Measurements from ENCODE around the gene GBX1.

GBX1 gene

DNA sequence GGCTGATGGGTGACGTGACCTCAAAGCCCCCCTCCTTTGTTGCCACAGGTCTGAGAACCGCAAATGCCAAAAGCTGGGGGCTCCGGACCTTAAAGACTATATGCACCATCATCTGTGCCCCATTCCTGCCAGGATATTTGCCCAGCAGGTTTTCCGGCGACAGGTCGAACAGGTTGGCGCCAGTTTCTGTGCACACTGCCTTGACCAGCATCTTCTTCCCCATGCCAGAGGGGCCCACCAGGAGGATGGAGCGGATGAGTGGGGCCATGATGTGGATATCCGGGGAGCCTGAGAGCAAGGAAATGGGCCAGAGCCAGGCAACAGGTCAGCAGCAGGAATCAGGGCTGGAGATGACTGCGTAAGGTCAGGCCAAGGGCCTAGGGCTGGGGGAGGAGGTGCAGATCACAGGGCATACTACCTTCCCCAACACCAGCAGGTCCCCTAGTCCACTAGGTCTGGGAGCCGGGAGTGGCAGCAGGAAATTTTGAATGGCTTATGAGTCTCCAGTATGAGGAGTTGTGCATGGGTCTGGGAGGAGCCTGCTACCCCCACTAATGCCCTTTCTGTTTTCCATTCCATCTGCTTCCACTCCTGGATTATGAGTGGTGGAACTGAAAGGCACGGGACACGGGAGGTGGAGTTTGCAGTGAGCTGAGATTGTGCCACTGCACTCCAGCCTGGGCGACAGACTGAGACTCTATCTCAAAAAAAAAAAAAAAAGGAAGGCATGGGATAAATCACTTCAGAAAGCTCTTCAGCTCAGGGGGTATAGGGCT, 25.9 kb upstream of the GBX1 start:
- no peak for DNase-seq (ENCODE audit: low spot score)

- DNase-seq (ENCODE audit: low spot score), result no peak
Measured at GRCh38 chr7:151192002-151192539, 24.6 kb upstream of the GBX1 start.

DNA sequence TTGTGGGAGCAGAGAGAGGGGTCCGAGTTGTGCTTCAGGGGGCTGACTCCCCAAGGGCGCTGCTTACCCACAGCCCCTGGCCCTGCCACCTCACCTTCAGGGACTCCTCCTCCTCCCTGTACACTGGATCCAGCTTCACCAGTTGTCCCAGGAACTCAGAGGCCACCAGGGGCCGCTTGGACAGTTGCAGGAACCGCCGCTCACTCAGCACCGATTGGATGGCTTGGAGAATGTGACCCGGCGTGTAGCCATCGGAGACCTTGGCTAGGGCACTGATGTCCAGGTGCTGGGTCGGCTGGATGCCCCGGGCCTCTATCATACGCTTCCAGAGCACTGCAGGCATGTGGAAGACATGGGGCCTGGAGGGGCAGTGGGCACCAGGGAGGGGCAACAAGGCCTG, 24.1 kb upstream of the GBX1 start:
- no peak for DNase-seq (ENCODE audit: low spot score)

GRCh38 chr7:151189038-151189437, 21.5 kb upstream of the GBX1 start:
- no peak for DNase-seq (ENCODE audit: low spot score)

GRCh38 chr7:151188252-151188542, 20.7 kb upstream of the GBX1 start:
- DNase-seq (ENCODE audit: low spot score), result no peak

DNA sequence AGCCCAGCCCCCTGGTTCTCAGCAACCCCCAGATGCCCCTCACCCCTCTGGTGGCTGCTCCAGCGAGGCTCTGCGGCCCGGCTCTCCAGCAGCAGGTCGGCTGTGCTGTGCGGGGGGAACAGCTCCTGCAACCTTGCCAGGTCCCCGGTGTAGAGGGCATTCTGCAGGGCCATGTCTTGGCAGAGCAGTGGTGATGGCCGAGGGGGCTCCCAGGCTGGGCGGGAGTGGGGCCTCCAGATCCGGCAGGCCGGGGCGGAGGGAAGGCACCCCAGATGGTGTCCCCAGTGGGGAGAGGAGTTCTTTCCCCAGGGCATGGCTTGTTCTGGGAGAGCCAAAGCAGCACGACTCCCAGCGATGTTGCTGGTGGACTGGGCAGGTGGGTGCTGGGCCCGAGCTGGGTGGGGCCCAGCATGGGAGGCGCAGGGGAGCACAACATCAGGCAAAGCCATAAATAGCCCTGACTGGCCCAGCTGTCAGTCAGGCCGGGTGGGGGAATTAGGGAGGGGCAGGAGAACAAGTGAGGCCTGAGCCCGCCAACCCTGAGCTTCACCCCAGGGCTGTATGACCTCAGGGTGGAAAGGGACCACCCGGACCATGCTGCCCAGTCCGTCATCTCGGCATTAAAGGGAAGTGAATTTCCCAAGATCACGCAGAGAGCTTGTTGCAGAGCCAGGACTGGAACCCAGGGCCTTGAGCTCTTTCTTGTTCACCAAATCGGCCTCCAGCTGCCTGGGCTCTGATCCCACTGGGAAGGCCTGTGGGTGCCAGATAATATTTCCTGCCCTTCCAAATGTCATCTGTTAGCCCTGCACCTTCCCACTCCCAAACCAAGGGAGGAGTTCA, 20.1 kb upstream of the GBX1 start:
- DNase-seq (ENCODE audit: low spot score), result no peak

GRCh38 chr7:151186640-151187408, 19.3 kb upstream of the GBX1 start, which contains the start of gene ASB10:
Gene ASB10, minus strand, starts transcription at chr7:151187250. Its CDS starts 120 bp downstream, at chr7:151187130.
- DNase-seq (ENCODE audit: low spot score), result no peak

GRCh38 chr7:151185762-151186639, 18.5 kb upstream of the GBX1 start:
- DNase-seq (ENCODE audit: low spot score), result no peak

DNA sequence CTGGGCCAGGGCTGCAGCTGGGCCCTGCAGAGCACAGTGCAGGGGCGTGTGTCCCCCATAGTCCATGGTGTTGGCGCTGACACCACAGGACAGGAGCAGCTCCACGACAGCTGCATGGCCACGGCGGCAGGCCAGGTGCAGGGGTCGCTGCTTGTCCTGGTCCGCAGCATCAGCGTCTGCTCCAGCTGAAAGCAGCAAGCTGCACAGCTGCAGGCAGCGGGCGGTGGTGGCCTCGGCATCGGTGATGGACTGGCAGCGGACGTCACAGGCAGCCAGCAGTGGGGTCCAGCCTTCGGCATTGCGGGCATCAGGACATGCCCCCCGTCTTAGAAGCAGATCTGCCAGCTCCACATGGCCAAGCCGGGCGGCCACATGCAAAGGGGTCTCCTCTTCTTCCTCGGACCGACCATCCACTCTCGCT, 13.5 kb upstream of the GBX1 start:
- DNase-seq (ENCODE audit: low spot score), result no peak

DNA sequence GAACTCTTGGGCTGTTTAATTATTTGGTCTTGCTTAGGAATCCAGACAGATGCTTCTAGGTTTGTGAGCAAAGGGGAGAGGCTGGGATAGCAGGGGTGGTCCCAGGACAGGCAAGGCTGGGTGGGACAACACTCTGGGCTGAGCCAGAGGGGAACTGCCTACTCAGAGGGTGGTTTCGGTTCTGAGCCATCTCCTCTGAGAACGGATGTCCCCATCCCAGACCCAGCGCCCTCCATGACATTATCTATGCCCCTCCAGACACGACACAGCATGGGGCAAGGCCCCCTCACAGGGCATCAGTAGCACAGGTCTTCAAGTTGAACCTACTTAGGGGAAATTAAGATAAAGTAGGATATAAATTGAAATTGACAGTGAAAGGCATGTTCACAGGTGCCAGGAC, 12.5 kb upstream of the GBX1 start:
- DNase-seq (ENCODE audit: low spot score), result no peak

DNA sequence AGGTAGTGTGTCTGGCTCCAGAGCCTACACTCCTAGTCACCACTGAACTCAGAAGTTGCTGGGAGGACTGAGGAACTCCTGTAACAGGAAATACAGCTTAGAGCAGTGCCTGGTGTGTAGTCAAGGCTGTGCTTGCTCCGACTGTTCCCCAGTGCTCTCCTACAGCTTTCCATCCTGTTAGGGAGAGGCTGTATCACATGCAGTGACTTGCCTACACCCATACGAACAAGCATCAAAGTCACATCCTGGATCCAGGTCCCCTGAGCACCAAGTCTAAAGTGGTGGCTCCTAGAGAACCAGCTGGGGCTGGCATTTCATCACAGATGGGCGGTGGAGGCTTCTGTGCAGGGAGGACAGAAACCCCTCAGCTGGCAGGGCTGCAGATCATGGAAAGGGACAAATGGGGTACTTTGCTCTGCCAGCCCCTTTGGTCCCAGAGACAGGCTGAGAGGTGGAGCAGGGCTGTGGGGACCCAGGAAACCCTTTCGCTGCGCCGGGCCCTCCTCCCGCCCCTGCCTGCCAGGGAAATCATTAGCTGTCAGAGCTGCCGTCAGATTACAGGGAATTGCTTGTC, 11.9 kb upstream of the GBX1 start:
- DNase-seq (ENCODE audit: low spot score), result no peak

DNA sequence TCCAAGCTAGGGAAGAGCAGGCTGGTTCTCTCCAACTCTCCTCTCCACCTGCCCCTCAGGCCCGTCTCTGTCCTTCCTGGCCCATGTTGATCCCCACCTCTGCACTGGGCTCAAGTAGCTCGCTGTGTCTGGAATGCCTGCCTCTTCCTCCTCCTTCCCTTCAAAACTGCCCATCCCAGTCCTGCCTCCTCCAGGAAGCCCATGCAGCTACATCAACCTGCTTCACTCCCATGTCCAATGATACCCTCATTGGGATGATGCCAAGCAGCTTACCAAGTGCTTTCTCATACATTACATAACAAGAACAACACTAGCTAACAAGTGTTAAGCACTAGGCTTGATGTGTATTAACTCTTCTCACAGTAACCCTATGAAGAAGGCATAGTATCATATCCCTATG, 11.3 kb upstream of the GBX1 start:
- DNase-seq (ENCODE audit: low spot score), result no peak

- DNase-seq (ENCODE audit: low spot score), result no peak
Measured at GRCh38 chr7:151178236-151178635, 10.7 kb upstream of the GBX1 start.

- no peak for DNase-seq (ENCODE audit: low spot score)
Measured at GRCh38 chr7:151177310-151177709, 9.8 kb upstream of the GBX1 start.

DNA sequence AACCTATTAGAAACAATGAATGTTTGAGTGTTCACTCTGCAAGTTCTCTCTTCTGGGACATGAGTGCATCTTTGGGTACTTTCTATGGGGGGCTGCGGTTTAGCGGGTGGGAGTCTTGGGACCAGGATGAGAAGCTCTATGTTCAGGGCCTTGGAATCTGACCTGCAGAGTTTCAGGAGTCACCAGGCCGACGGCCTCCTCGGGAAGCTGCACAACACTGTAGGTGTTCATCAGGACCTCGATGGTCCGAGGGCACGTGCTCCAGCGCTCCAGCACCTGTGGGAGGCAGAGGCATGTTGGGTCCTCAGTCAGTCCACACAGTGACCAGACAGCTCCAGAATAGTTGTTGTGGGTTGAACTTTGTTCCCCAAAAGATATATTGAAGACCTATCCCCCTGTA, 8.9 kb upstream of the GBX1 start:
- DNase-seq (ENCODE audit: low spot score), result no peak

DNA sequence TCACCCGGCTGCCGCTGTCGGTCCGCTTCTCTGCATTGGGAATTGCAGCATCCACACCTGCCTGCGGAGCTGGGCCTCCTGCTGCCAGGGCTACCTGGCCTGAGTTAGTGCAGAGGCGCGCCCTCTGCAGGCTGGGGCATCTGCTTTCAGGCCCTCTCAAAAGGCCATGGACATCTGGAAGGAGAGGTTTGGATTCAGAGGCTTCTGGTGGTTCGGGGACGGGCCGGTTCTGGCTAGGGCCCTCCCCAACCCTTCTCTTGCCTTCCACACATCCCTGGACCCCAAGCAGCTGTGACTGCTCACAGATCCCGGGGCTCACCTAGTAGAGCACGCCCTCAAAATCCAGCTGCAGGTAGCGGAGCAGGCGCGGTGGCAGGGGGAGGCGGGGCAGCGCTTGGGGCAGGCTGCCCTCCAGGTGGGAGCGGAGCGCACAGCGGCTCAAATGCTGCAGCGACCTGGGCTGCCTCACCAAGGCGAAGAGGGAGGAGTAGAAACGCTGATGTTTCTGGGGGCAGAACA, 8.4 kb upstream of the GBX1 start:
- DNase-seq (ENCODE audit: low spot score), result no peak

GRCh38 chr7:151175047-151175792, 7.7 kb upstream of the GBX1 start:
- no peak for DNase-seq (ENCODE audit: low spot score)

GRCh38 chr7:151174246-151175046, 7.0 kb upstream of the GBX1 start:
- no peak for DNase-seq (ENCODE audit: low spot score)
